VCaP (cell line): ENCODE results near the gene CSRP1.

ENCODE experiments used
- H3K27ac ChIP-seq: fragments of 450-650 bp; 2 replicates; pipeline ENCODE4 v1.5.1; 2017
- TF ChIP-seq, protein P1 (sequence below): fragments of 450-650 bp; conservative IDR thresholded peaks from 2 replicates; pipeline ENCODE4 v1.5.1; 2017; ENCODE audit warnings: mild to moderate bottlenecking, moderate library complexity

CSRP1 gene

DNA sequence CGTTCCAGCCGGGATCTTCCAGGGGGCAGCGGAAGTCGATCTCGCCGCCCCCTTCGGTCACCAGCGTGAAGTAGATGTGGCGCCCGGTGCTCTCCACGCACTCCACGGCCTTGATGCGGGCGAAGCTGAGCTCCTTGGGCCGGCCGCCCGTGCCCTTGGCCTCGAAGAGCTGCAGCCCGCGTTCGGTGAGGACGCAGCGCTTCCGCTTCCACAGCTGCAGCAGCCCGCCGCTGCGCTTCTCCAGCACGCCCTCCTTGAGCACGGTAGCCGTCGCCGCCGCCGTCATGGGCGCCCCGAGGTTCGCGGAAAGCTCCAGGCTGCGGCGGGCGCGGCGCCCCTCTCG is 38.5 kb downstream of the CSRP1 start:
- no peak overlapping the region; the same call in 1 of the 2 replicates for H3K27ac ChIP-seq
- TF ChIP-seq, protein P1, sequence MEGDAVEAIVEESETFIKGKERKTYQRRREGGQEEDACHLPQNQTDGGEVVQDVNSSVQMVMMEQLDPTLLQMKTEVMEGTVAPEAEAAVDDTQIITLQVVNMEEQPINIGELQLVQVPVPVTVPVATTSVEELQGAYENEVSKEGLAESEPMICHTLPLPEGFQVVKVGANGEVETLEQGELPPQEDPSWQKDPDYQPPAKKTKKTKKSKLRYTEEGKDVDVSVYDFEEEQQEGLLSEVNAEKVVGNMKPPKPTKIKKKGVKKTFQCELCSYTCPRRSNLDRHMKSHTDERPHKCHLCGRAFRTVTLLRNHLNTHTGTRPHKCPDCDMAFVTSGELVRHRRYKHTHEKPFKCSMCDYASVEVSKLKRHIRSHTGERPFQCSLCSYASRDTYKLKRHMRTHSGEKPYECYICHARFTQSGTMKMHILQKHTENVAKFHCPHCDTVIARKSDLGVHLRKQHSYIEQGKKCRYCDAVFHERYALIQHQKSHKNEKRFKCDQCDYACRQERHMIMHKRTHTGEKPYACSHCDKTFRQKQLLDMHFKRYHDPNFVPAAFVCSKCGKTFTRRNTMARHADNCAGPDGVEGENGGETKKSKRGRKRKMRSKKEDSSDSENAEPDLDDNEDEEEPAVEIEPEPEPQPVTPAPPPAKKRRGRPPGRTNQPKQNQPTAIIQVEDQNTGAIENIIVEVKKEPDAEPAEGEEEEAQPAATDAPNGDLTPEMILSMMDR, result no peak

DNA sequence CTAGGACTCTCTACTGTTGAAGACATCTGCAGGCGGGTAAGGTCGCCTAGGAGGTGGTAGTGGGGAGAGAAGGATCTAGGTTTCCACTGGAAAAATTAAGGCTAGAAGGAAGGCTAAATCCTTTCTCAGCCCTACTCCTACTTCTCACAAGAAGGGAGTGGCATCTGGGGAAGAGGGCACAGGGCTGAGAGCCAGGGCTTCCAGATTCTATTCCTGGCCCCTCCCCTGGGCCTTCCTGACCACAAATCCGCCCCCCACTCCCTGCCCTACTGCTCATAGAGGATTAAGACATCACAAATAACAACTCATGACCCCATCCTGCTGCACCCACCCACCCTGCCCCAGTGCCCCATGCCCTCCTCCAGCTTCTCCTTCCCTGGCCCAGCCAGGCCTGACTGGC is 40.4 kb downstream of the CSRP1 start:
- TF ChIP-seq, protein P1, result no peak
- H3K27ac ChIP-seq, result no peak overlapping the region

DNA sequence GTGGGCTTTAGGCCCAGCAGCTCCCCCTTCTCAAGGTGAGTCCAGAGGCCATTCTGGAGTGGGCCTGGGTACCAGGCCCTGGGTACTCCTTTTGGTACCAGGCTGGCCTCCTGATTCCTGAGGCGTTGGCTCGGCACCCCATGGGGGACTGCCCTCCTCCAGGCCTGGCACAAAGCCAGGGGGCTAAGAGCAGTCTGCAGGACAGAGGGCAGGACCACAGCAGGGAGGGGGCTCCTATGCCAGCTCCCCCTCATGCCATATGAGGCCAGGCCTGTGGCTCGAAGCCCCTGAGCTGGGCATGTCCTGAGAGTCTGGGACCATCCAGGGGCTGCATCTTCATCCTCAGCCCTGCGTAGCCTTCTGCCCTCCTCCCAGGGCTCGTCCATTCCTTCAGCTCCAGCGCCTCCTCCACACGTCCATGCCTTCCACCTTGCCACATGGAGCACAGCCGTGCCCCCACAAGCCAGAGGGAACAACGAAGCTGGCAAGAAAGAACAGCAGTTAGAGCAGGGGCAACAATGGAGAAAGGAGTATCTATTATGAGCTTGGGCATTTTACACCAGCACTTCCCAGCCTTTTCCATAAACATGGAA is 41.1 kb downstream of the CSRP1 start:
- TF ChIP-seq, protein P1, result no peak
- no peak overlapping the region for H3K27ac ChIP-seq

- no peak overlapping the region for H3K27ac ChIP-seq
- TF ChIP-seq, protein P1, result no peak
Measured at GRCh38 chr1:201463071-201463552, 43.8 kb downstream of the CSRP1 start.

- peak overlapping the region; percentile 84 for H3K27ac ChIP-seq
- TF ChIP-seq, protein P1, result no peak
Measured at GRCh38 chr1:201461645-201462441, 45.1 kb downstream of the CSRP1 start.

DNA sequence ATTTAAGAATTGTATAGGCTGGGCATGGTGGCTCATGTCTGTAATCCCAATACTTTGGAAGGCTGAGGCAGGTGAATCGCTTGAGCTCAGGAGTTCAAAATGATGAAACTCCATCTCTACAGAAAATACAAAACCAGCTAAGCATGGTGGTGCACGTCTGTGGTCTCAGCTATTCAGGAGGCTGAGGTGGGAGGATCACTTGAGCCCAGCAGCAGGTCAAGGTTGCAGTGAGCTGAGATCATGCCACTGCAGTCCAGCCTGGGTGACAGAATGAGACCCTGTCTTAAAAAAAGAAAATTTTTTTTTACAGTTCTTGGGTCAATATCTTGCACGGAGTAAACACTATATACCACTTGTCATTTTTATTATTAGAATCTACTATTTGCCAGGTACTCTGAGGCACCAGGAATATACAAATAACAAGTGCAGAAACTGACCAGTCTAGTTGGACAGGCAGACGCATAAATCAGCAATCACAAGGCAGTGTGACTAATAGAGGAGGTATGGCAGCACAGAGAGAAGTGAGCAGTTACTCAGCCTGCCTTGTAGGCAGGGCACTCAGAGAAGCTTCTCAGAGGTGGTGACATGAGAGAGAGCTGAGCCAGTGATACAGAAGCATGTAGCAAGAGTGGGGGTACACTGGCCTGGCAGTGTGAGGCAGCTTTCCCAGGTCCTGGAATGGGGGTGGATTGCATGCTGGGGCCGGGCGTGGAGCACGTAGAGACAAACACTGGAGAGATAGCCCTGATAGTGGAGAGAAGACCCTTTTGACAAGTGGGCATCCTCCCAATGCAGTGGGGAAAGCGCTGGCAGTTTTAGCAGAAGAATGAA is 45.9 kb downstream of the CSRP1 start:
- TF ChIP-seq, protein P1, result no peak
- peak overlapping the region; percentile 84 for H3K27ac ChIP-seq

DNA sequence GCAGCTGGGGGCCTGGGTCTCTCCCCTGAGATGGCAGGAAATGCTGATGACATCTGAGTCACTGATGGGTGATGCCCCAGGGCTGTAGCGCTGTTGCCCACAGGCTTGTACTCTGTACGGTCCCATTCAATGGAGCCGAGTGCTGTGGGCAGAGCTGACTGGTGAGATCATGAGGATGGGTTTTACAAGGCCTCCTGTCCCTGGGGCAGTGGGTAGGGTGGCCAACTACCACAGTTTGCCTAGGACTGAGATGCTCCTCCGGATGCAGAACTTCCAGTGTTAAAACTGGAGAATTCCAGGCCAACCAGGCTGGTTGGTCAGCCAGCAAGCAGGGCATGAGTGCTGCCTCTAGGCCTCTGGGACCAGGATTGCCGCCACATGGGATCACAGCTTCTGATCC is 47.1 kb downstream of the CSRP1 start:
- TF ChIP-seq, protein P1, result no peak
- peak overlapping the region; percentile 84 for H3K27ac ChIP-seq
